Measurements from ENCODE around the gene VPS26A.
A peak's percentile ranks its signal among the peaks of the same experiment; 100 is the strongest.
"Not testable (repeated sequence)": the region's sequence is repeated elsewhere in the genome, so short reads cannot be mapped to it uniquely, and the experiment has no call there.

The VPS26A gene

GRCh38 chr10:69102440-69102839, 21.5 kb upstream of the VPS26A start:
- DNase-seq = no peak

DNA sequence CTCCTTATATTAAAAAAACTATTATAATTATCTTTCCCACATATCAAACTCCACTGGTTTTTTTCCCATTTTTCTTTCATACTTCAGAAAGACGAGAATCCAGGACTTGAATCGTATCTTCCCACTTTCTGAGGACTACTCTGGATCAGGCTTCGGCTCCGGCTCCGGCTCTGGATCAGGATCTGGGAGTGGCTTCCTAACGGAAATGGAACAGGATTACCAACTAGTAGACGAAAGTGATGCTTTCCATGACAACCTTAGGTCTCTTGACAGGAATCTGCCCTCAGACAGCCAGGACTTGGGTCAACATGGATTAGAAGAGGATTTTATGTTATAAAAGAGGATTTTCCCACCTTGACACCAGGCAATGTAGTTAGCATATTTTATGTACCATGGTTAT, 20.2 kb upstream of the VPS26A start:
- DNase-seq = no peak

GRCh38 chr10:69104994-69105790, 18.8 kb upstream of the VPS26A start:
- DNase-seq = no peak

DNA sequence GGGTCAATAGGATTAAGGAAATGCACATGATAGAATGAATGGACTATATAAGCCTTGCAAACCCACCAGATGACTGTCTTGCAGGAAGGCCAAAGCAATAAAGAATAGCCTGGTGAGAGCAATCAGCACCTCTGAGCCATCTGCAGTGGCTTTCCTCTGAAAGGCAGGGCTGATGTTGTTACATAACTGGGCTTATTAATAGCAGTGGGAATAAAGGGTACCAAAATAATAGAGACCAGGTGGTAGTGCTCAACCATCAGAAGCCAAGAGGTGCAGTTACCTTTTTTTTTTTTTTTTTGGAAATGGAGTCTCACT, 16.8 kb upstream of the VPS26A start:
- no peak for DNase-seq

- no peak for DNase-seq
Measured at GRCh38 chr10:69107699-69108098, 16.3 kb upstream of the VPS26A start.

- no peak for DNase-seq
Measured at GRCh38 chr10:69119896-69120295, 4.1 kb upstream of the VPS26A start.

DNA sequence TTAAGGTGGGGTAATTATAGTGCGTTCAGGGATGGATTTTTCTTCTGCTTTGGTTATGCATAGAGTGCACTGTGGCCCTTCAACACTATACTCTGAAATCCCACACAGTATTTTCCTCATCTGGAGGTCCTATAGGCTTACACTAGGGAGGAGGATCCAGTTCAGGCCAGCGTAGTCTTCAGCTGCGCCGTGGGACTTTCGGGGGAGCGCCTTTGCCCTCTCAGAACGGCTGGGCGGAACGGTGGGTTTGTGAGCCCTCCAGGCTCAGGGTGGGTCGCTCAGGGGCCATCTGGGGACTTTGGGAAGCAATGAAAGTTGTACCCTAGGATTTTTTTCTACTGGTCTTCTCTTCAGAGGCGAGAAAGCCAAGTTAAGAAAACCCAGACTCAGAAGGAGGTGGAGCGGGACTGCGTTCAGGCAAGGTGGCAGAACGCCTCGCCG, 652 bp upstream of the VPS26A start:
- peak in 6 of 58 donors; percentile 35 to 75 (median 60) for DNase-seq

GRCh38 chr10:69124563-69125268, 738 bp downstream of the VPS26A start:
- DNase-seq = peak in 25 of 58 donors; percentile 1 to 50 (median 24)

DNA sequence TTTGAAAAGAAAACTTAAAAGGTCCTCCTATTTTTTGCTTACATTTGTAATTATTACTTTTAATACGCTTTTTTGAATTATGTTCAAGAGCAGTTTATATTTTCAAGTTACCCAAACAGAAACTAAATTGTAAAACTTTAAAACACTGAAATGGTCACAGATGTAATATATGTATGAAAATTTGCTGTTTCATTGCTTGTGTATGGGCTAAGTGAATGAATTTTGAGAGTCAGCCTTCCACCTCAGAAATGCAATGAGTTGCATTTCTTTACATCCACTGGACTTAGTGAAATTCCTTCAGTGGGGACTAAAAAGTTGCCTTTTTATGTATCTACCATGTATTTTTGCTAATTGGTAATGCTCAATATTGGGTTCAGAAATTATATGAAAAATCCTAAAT, 1.6 kb downstream of the VPS26A start:
- DNase-seq = no peak

GRCh38 chr10:69130251-69130650, 6.3 kb downstream of the VPS26A start:
- DNase-seq = no peak

DNA sequence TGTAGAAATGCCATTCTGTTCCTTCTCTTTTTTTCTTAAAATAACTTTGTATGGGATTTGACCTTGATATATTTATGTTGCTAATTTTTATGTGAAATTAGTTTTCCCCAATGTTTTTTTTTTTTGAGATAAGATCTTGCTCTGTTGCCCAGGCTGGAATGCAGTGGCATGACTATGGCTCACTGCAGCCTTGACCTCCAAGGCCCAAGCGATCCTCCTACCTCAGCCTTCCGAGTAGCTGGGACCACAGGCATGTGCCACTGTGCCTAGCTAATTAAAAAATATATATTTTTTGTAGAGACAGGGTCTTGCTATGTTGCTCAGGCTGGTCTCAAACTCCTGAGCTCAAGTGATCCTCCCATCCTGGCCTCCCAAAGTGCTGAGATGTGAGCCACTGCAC, 16.0 kb downstream of the VPS26A start:
- no peak for DNase-seq

DNA sequence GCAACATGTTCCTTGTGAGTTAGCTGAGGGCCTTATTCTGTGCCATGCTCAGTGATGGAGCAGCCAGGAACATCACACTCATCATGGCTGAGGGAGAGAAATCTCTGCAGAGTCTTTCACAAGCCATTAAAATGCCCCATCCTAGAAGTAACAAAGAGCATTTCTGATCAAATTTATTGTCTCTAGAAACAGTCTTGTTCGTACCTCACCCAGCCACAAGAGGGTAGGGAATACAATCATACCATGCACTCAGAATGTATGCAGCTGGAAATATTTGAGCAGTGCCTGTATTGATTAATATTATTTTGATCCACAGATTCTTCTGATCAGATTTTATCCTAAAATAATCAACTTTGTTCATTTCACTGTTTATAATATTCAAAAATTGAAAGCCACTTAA, 17.3 kb downstream of the VPS26A start:
- no peak for DNase-seq

DNA sequence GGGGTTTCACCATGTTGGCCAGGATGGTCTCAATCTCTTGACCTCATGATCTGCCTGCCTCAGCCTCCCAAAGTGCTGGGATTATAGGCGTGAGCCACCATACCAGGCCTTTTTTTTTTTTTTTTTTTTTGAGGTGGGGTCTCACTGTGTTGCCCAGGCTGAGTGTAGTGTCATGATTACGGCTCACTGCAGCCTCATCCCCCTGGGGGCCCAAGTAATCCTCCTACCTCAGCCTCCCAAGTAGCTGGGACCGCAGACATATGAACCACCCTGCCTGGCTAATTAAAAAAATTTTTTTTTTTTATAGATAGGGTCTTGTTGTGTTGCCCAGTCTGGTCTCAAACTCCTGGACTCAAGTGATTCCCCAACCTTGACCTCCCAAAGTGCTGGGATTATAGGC, 18.1 kb downstream of the VPS26A start:
- DNase-seq = not testable (repeated sequence)

- no peak for DNase-seq
Measured at GRCh38 chr10:69142983-69143382, 19.0 kb downstream of the VPS26A start.

DNA sequence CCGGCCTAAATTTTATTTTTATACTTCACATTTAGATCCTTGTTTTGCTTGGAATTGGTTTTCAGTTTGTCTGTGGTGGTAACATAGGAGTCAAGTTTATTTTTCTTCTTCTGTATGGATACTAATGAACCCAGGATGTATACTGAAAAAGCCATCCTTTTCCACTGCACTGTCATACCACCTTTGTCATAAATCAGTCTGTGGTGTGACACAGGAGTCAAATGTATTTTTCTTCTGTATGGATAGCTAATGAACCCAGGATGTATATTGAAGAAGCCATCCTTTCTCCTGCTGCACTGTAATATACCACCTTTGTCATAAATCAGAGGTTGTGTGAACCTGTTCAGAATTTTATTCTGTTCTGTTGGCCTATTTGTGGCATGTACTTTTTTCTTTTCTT, 21.4 kb downstream of the VPS26A start:
- no peak for DNase-seq

DNA sequence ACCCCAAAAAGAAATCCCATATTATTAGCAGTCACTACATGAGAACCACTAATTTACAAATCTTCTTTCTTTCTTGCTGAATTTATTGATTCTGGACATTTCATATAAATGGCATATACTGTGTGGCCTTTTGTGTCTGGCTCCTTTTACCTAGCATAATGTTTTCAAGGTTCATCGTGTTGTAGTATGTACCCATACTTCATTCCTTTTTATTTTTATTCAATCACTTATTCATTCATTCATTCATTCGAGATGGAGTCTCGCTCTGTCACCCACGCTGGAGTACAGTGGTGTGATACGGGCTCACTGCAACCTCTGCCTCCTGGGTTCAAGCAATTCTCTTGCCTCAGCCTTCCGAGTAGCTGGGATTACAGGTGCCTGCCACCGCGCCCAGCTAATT, 21.9 kb downstream of the VPS26A start:
- no peak for DNase-seq

DNA sequence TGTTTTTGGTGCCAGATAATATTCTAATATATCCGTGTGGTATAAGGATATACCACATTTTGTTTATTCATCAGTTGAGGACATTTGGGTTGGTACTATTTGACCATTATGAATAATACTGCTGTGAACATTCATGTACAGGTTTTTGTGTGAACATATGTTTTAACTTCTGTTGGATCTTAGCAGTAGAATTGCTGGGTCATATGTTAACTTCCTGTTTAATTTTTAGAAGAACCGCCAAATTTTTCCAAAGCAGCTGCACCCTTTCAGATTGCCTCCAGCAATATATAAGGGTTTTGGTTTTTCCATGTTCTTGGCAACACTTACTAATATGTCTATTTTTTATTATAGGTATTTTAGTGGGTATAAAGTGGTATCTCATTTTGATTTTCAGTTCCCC, 22.8 kb downstream of the VPS26A start:
- DNase-seq = no peak

DNA sequence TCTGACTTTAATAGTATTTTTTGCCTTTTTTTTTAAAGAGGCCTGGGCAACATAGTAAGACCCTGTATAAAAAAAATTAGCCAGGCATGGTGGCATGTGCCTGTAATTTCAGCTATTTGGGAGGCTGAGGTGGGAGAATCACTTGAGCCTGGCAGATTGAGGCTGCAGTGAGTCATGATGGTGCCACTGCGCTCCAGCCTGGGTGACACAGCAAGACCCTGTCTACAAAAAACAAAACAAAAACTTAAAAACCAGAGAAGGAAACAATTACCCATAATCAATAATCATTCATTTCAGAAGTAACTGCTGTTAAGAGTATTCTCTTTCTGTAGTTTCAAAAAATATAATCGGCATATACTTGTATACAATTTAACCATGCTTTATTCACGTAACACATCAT, 28.0 kb downstream of the VPS26A start:
- DNase-seq = no peak

DNA sequence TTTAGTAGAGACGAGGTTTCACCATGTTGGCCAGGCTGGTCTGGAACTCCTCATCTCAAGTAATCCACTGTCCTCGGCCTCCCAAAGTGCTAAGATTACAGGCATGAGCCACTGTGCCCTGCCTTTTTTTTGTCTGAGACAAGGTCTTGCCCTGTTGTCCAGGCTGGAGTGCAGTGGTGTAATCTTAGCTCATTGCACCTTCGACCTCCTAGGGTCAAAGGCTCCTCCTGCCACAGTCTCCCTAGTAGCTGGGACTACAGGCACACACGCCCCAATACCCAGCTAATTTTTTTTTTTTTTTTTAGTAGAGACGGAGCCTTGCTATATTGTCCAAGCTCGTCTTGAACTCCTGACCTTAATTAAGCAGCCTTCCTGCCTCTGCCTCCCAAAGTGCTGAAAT, 29.2 kb downstream of the VPS26A start:
- DNase-seq = no peak

GRCh38 chr10:69160809-69161241, 36.8 kb downstream of the VPS26A start:
- DNase-seq = no peak

DNA sequence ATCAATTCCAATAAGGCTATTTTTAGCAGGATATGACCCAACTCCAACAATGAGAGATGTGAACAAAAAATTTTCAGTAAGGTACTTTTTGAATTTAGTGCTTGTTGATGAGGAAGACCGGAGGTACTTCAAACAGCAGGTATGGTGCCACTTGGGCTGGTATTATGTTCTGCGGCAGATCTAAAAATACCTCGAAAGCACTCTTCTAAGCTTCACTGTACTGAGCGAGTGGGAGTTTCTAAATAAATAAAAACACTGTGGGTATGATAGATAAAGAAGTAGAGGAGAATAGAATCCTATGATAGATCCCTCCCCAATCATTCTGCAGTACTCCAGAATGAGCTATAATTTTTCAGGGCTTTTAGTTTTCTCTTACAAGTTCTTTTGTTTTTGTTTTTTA, 44.5 kb downstream of the VPS26A start:
- no peak for DNase-seq

- DNase-seq = no peak
Measured at GRCh38 chr10:69172241-69172982, 48.4 kb downstream of the VPS26A start.

Measured in anterior cingulate cortex (tissue), 58 donors.